ENCODE measurements around the gene RRAS. TPM values are rescaled to one million over a fixed set of nuclear protein-coding genes. Genes with fewer than 3 reads are reported as not detected.

Gene RRAS
- polyA plus RNA-seq, 1 donor from 2014 or later = not detected

DNA sequence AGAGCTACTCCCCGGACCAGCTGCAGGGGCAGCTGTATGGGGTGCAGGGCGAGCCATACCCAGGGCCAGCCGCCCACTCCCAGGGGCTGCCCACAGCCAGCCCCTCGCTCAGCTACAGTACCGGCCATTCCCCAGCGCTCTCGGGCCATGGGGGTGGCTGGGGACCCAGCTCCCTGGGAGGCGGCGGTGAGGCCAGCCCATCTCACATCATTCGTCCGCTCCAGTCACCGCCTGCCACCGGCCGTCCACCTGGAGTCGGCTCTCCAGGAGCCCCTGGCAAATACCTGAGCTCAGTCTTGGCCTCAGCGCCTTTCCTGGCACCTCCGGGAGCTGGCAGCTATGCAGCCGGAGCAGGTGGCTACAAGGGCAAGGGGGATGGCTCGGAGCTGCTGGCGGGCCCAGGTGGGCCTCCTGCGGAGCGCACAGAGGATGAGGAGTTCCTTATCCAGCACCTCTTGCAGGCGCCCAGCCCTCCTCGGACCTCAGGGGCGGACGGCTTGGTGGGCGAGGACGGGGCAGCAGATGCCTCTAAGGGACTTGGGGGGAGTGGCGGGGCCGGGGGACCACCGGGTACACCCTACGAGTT is 44.0 kb downstream of the RRAS start:
- Histone ChIP-seq H3K36me3 (ENCODE audit: insufficient read depth, low read length) (no peaks in the 10 kb centered on the region), H2AFZ (ENCODE audit: low read depth, low read length) (no peak overlapping the region), H3K9me2 (ENCODE audit: insufficient read depth, low read length) (no peaks in the 10 kb centered on the region), H3K4me3 (ENCODE audit: low read length) (no peak overlapping the region), H4K20me1 (ENCODE audit: insufficient read depth) (no peaks in the 10 kb centered on the region), H3K9me3 (ENCODE audit: low read length) (no peaks in the 10 kb centered on the region), H3K9ac (ENCODE audit: low read length) (no peak overlapping the region), H3F3A (ENCODE audit: insufficient read depth, low read length, poor library complexity, severe bottlenecking) (no peaks in the 10 kb centered on the region), H3K27me3 (ENCODE audit: insufficient read depth, low read depth, low read length) (no peaks in the 10 kb centered on the region), H3K4me2 (ENCODE audit: low read length) (no peak overlapping the region), H3K27ac (ENCODE audit: low read length) (no peak overlapping the region), H3K79me2 (replicated peaks; ENCODE audit: insufficient read depth, low read length) (peaks cover 31% of the 10 kb centered on the region)
- TF ChIP-seq TAF1 (IDR thresholded peaks at IDR 0.05; ENCODE audit: low read depth) (no peak), POLR2AphosphoS5 (IDR thresholded peaks at IDR 0.05) (no peak), EZH2 (IDR thresholded peaks at IDR 0.05; ENCODE audit: borderline replicate concordance, insufficient read depth, low read length, poor library complexity, severe bottlenecking) (no peak), EP300 (conservative IDR thresholded peaks at IDR 0.05; ENCODE audit: poor library complexity, severe bottlenecking) (no peak), RAD21 (conservative IDR thresholded peaks at IDR 0.05) (no peak), SMC3 (conservative IDR thresholded peaks at IDR 0.05; ENCODE audit: poor library complexity) (no peak), MXI1 (conservative IDR thresholded peaks at IDR 0.05; ENCODE audit: poor library complexity, severe bottlenecking) (no peak), CTCF (IDR thresholded peaks at IDR 0.05; ENCODE audit: poor library complexity, severe bottlenecking) (no peak), REST (IDR thresholded peaks at IDR 0.05; ENCODE audit: borderline replicate concordance) (no peak)

DNA sequence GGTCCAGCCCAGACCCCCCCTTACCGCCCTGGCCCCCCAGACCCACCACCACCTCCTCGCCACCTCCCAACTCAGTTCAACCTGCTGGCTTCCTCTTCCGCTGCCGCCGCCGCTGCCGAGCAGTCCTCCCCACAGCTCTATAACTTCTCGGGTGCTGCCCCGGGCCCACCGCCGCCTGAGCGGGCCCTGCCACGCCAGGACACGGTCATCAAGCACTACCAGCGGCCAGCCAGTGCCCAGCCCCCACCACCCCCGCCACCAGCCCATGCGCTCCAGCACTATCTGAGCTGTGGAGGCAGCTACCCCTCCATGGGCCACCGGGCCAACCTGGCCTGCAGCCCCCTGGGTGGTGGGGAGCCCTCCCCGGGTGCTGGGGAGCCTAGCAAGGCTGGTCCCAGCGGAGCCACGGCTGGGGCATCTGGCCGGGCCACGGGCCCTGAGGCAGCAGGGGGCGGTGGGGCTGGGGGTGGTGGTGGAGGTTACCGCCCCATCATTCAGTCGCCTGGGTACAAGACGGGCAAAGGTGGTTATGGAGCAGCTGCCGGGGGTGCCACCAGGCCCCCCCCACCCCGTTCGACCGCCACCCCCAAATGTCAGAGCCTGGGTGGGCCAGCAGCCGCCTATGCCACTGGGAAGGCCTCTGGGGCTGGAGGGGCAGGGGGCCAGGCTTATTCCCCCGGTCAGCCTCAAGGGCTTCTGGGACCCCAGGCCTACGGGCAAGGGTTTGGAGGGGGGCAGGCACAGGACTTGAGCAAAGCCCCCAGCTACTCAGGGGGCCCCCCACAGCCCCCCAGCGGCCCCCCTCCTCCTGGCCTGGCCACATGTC is 44.7 kb downstream of the RRAS start:
- Histone ChIP-seq H4K20me1 (ENCODE audit: insufficient read depth) (no peaks in the 10 kb centered on the region), H3K79me2 (replicated peaks; ENCODE audit: insufficient read depth, low read length) (peaks cover 31% of the 10 kb centered on the region)

More for the DNA sequence above, 44.7 kb downstream of the RRAS start:
- Histone ChIP-seq H3K9me2 (ENCODE audit: insufficient read depth, low read length) (no peaks in the 10 kb centered on the region), H2AFZ (ENCODE audit: low read depth, low read length) (no peak overlapping the region), H3K4me3 (ENCODE audit: low read length) (no peak overlapping the region), H3K9ac (ENCODE audit: low read length) (no peak overlapping the region), H3K27me3 (ENCODE audit: insufficient read depth, low read depth, low read length) (no peaks in the 10 kb centered on the region), H3K27ac (ENCODE audit: low read length) (no peak overlapping the region), H3F3A (ENCODE audit: insufficient read depth, low read length, poor library complexity, severe bottlenecking) (no peaks in the 10 kb centered on the region), H3K36me3 (ENCODE audit: insufficient read depth, low read length) (no peaks in the 10 kb centered on the region), H3K4me2 (ENCODE audit: low read length) (no peak overlapping the region), H3K9me3 (ENCODE audit: low read length) (no peaks in the 10 kb centered on the region)
- TF ChIP-seq TAF1 (IDR thresholded peaks at IDR 0.05; ENCODE audit: low read depth) (no peak), RAD21 (conservative IDR thresholded peaks at IDR 0.05) (no peak), EP300 (conservative IDR thresholded peaks at IDR 0.05; ENCODE audit: poor library complexity, severe bottlenecking) (no peak)

Data from neural cell (in vitro differentiated cells).